NCI-H146 (cell line): ENCODE data around the gene POC5.
"Not testable (repeated sequence)": the region's sequence is repeated elsewhere in the genome, so short reads cannot be mapped to it uniquely, and the experiment has no call there.

ENCODE experiments used
- DNase-seq: peaks from one replicate; lab custom pipeline; 2025; lab: John Stamatoyannopoulos, UW

The POC5 gene

GRCh38 chr5:75717082-75717922, at the start of gene POC5:
Gene POC5, minus strand, starts transcription at chr5:75717437. Its CDS starts 4,500 bp downstream, at chr5:75712937.
- DNase-seq = peak; percentile 98

GRCh38 chr5:75758116-75758515, 40.9 kb upstream of the POC5 start:
- DNase-seq = no peak

GRCh38 chr5:75756981-75757380, 39.7 kb upstream of the POC5 start:
- DNase-seq = no peak

GRCh38 chr5:75756211-75756610, 39.0 kb upstream of the POC5 start:
- DNase-seq = no peak

- no peak for DNase-seq
Observed at GRCh38 chr5:75753182-75753581, 35.9 kb upstream of the POC5 start.

- DNase-seq = no peak
Observed at GRCh38 chr5:75744355-75744754, 27.1 kb upstream of the POC5 start.

- DNase-seq = peak; percentile 3
Observed at GRCh38 chr5:75736273-75736672, 19.0 kb upstream of the POC5 start.

- peak; percentile 17 for DNase-seq
Observed at GRCh38 chr5:75734913-75735789, 17.9 kb upstream of the POC5 start.

GRCh38 chr5:75733767-75734166, 16.5 kb upstream of the POC5 start:
- DNase-seq = no peak

- not testable (repeated sequence) for DNase-seq
Observed at GRCh38 chr5:75731515-75731914, 14.3 kb upstream of the POC5 start.

- no peak for DNase-seq
Observed at GRCh38 chr5:75729321-75729720, 12.1 kb upstream of the POC5 start.

GRCh38 chr5:75727931-75728330, 10.7 kb upstream of the POC5 start:
- no peak for DNase-seq

- not testable (repeated sequence) for DNase-seq
Observed at GRCh38 chr5:75726224-75726623, 9.0 kb upstream of the POC5 start.

GRCh38 chr5:75723378-75723777, 6.1 kb upstream of the POC5 start:
- DNase-seq = no peak

GRCh38 chr5:75721573-75721972, 4.3 kb upstream of the POC5 start:
- DNase-seq = no peak

- DNase-seq = no peak
Observed at GRCh38 chr5:75720882-75721281, 3.6 kb upstream of the POC5 start.

- DNase-seq = peak; percentile 34
Observed at GRCh38 chr5:75716715-75717081, 539 bp downstream of the POC5 start.

GRCh38 chr5:75712091-75712490, 5.1 kb downstream of the POC5 start:
- no peak for DNase-seq

- DNase-seq = no peak
Observed at GRCh38 chr5:75711151-75711550, 6.1 kb downstream of the POC5 start.

- DNase-seq = no peak
Observed at GRCh38 chr5:75710637-75711036, 6.6 kb downstream of the POC5 start.

- DNase-seq = no peak
Observed at GRCh38 chr5:75707911-75708509, 9.2 kb downstream of the POC5 start.

- DNase-seq = no peak
Observed at GRCh38 chr5:75706775-75707174, 10.5 kb downstream of the POC5 start.

- no peak for DNase-seq
Observed at GRCh38 chr5:75706016-75706415, 11.2 kb downstream of the POC5 start.
